T follicular helper cell (primary cell): ENCODE measurements around the gene NCAPD2.
A peak's percentile ranks its signal among the peaks of the same experiment; 100 is the strongest.
"Not testable (repeated sequence)": the region's sequence is repeated elsewhere in the genome, so short reads cannot be mapped to it uniquely, and the experiment has no call there.

ENCODE experiments used
- DNase-seq: peaks from one replicate; pipeline ENCODE4 v3.0.0-alpha.2; 2020; ENCODE audit warnings: low read depth

Gene NCAPD2

GRCh38 chr12:6492838-6493496, 935 bp upstream of the NCAPD2 start, which contains the start of gene MRPL51:
Gene MRPL51, minus strand, starts transcription at chr12:6493262. Its CDS starts 126 bp downstream, at chr12:6493136.
- DNase-seq: peak; percentile 93

- no peak for DNase-seq
Observed at GRCh38 chr12:6494258-6494743, 399 bp downstream of the NCAPD2 start.

GRCh38 chr12:6494968-6495367, 1.1 kb downstream of the NCAPD2 start:
- DNase-seq: no peak

GRCh38 chr12:6497291-6497690, 3.4 kb downstream of the NCAPD2 start:
- not testable (repeated sequence) for DNase-seq

- DNase-seq: no peak
Observed at GRCh38 chr12:6500466-6500865, 6.6 kb downstream of the NCAPD2 start.

- no peak for DNase-seq
Observed at GRCh38 chr12:6507102-6507998, 13.4 kb downstream of the NCAPD2 start.

GRCh38 chr12:6508087-6508486, 14.2 kb downstream of the NCAPD2 start:
- no peak for DNase-seq

- DNase-seq: no peak
Observed at GRCh38 chr12:6520186-6520585, 26.3 kb downstream of the NCAPD2 start.

GRCh38 chr12:6522193-6522592, 28.3 kb downstream of the NCAPD2 start:
- DNase-seq: no peak

GRCh38 chr12:6523708-6524107, 29.8 kb downstream of the NCAPD2 start:
- DNase-seq: no peak

- no peak for DNase-seq
Observed at GRCh38 chr12:6524648-6525047, 30.7 kb downstream of the NCAPD2 start.

GRCh38 chr12:6526201-6526600, 32.3 kb downstream of the NCAPD2 start:
- DNase-seq: no peak

GRCh38 chr12:6526766-6527525, 33.0 kb downstream of the NCAPD2 start:
- no peak for DNase-seq

- DNase-seq: no peak
Observed at GRCh38 chr12:6527711-6528110, 33.8 kb downstream of the NCAPD2 start.

GRCh38 chr12:6528539-6529235, 34.8 kb downstream of the NCAPD2 start:
- no peak for DNase-seq

- no peak for DNase-seq
Observed at GRCh38 chr12:6529291-6529737, 35.4 kb downstream of the NCAPD2 start.

GRCh38 chr12:6530576-6531260, 36.8 kb downstream of the NCAPD2 start:
- DNase-seq: no peak

GRCh38 chr12:6532051-6532926, 38.4 kb downstream of the NCAPD2 start:
- DNase-seq: peak; percentile 84

GRCh38 chr12:6532927-6533652, 39.2 kb downstream of the NCAPD2 start:
- DNase-seq: no peak
